Duodenal mucosa (tissue), 2 donors: ENCODE results near the gene KMT2B.

Source experiments
- H3K27ac ChIP-seq: one replicate; pipeline ENCODE4 v1.7.0; 2013; ENCODE audit warnings: low read depth, low read length
- H3K27me3 ChIP-seq, 2 donors: one replicate each; pipeline ENCODE4 v1.7.0; 2013; ENCODE audit warnings: low read length in 2 of 2, control low read depth in 1 of 2; ENCODE audit not compliant: insufficient read depth in 2 of 2, control insufficient read depth in 1 of 2
- H3K36me3 ChIP-seq, 2 donors: one replicate each; pipeline ENCODE4 v1.7.0; 2013; ENCODE audit warnings: low read length in 2 of 2, control low read depth in 1 of 2; ENCODE audit not compliant: insufficient read depth in 2 of 2, control insufficient read depth in 1 of 2
- H3K4me1 ChIP-seq, 2 donors: one replicate each; pipeline ENCODE4 v1.7.0; 2013; ENCODE audit warnings: low read length in 2 of 2, control low read depth in 1 of 2; ENCODE audit not compliant: insufficient read depth in 2 of 2, control insufficient read depth in 1 of 2
- H3K4me3 ChIP-seq, 2 donors: one replicate each; pipeline ENCODE4 v1.7.0; 2013; ENCODE audit warnings: low read length in 2 of 2, low read depth in 1 of 2
- H3K9ac ChIP-seq, 2 donors: one replicate each; pipeline ENCODE4 v1.7.0; 2013; ENCODE audit warnings: low read length in 2 of 2, low read depth in 1 of 2
- H3K9me3 ChIP-seq, 2 donors: one replicate each; pipeline ENCODE4 v1.7.0; 2013; ENCODE audit warnings: low read length in 2 of 2, control low read depth in 1 of 2; ENCODE audit not compliant: control insufficient read depth in 1 of 2

KMT2B gene

DNA sequence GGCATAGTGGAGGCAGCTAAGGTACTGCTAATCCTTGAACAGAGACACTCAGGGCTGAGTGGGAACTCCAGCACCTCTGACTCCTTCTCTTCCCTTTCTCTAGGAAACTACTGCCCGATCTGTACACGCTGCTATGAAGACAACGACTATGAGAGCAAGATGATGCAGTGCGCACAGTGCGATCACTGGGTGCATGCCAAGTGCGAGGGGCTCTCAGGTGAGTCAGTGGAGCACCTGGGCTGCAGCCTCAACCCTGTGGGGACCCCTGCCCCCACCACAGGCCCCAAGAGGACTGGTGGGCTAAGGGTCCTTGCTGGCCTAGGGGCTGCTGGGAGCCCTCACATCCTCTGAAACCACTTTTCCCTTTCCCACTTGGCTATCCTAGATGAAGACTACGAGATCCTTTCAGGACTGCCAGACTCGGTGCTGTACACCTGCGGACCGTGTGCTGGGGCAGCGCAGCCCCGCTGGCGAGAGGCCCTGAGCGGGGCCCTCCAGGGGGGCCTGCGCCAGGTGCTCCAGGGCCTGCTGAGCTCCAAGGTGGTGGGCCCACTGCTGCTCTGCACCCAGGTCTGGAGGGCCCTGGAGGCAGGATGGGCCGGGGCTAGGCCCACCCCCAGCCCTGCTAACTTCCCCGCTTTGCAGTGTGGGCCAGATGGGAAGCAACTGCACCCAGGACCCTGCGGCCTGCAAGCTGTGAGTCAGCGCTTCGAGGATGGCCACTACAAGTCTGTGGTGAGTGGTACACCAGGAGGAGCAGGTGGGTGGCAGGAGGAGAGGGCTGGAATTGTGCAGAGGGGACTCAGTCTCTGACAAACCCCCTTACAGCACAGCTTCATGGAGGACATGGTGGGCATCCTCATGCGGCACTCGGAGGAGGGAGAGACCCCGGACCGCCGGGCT, 9.5 kb downstream of the KMT2B start:
- Histone ChIP-seq H3K9ac (no peak overlapping the region), H3K36me3 (peaks cover 81 to 99% of the 10 kb centered on the region in 2 donors)

DNA sequence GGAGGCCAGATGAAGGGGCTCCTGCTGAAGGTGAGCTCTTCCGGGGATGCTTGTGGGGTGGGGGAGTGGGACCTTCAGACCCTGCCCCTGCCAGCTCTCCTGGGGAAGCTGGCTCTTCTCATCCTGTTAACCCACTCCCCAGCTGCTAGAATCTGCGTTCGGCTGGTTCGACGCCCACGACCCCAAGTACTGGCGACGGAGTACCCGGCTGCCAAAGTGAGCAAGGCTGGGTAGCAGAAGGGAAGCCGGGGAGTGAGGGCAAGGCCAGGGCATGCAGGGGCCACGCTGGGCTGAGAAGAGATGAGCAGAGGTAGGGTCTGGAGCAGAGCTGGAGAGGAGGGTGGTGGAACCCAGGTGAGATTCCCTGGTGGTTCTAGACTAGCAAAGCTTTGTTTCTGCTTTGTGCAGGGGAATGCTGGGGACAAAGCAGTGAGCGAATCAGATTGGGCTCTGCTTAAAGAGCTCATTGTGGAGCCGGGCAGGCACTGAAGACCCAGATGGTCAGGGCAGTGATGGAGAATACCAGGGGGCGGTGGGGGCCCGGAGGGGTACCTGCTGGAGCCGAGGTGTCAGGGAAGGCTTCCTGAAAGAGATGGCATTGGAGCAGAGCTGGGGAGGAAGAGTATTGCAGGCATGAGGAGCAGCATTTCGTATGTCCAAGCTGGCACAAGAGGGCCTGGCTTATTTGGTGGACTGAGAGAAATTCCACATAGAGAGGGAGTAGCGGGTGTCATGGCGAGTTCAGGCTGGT, 10.3 kb downstream of the KMT2B start:
- H3K9me3 ChIP-seq = no peaks in the 10 kb centered on the region
- H3K27me3 ChIP-seq = no peaks in the 10 kb centered on the region
- peaks cover 74 to 94% of the 10 kb centered on the region in 2 donors for H3K36me3 ChIP-seq
- H3K27ac ChIP-seq = no peak overlapping the region
- no peaks in the 10 kb centered on the region for H3K4me1 ChIP-seq
- no peak overlapping the region for H3K4me3 ChIP-seq
- H3K9ac ChIP-seq = no peak overlapping the region

More for the DNA sequence above, 9.5 kb downstream of the KMT2B start:
- Histone ChIP-seq H3K4me1 (no peaks in the 10 kb centered on the region), H3K4me3 (no peak overlapping the region), H3K9me3 (no peaks in the 10 kb centered on the region), H3K27ac (no peak overlapping the region), H3K27me3 (no peaks in the 10 kb centered on the region)

DNA sequence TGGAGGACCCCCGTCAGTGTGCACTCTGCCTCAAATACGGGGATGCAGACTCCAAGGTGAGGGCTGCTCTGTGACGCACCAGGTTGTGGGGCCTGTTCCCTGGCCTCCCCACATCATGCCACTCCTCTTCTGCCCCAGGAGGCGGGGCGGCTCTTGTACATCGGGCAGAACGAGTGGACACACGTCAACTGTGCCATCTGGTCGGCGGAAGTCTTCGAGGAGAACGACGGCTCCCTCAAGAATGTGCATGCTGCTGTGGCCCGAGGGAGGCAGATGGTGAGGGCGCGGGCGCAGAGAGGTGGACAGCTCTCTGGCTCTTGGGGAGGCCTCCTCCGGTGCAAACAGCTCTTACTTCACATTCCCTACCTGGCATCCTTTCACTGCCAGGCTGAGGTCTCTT, 11.2 kb downstream of the KMT2B start:
- Histone ChIP-seq H3K9me3 (no peaks in the 10 kb centered on the region), H3K36me3 (peaks cover 67 to 93% of the 10 kb centered on the region in 2 donors), H3K9ac (no peak overlapping the region), H3K4me1 (no peaks in the 10 kb centered on the region), H3K27ac (no peak overlapping the region), H3K4me3 (no peak overlapping the region), H3K27me3 (no peaks in the 10 kb centered on the region)

GRCh38 chr19:35729763-35730162, 12.0 kb downstream of the KMT2B start:
- Histone ChIP-seq H3K27me3 (no peaks in the 10 kb centered on the region), H3K4me3 (no peak overlapping the region), H3K9ac (no peak overlapping the region), H3K27ac (no peak overlapping the region), H3K4me1 (no peaks in the 10 kb centered on the region), H3K36me3 (peaks cover 65 to 93% of the 10 kb centered on the region in 2 donors), H3K9me3 (no peaks in the 10 kb centered on the region)

DNA sequence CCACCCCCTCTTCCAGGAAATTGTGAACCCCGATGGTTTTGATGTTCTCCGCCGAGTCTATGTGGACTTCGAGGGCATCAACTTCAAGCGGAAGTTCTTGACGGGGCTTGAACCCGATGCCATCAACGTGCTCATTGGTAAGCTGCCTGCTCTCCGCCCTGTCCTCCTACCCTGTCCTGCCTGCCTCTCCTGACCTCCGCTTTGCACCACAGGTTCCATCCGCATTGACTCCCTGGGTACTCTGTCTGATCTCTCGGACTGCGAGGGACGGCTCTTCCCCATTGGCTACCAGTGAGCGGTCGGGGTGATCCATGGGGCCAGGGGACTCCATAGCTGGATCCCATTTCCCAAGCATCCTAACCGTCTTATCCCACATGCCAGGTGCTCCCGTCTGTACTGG, 12.5 kb downstream of the KMT2B start:
- Histone ChIP-seq H3K36me3 (peaks cover 66 to 91% of the 10 kb centered on the region in 2 donors), H3K9me3 (no peaks in the 10 kb centered on the region), H3K27ac (no peak overlapping the region), H3K4me1 (no peaks in the 10 kb centered on the region), H3K9ac (no peak overlapping the region), H3K27me3 (no peaks in the 10 kb centered on the region), H3K4me3 (no peak overlapping the region)

DNA sequence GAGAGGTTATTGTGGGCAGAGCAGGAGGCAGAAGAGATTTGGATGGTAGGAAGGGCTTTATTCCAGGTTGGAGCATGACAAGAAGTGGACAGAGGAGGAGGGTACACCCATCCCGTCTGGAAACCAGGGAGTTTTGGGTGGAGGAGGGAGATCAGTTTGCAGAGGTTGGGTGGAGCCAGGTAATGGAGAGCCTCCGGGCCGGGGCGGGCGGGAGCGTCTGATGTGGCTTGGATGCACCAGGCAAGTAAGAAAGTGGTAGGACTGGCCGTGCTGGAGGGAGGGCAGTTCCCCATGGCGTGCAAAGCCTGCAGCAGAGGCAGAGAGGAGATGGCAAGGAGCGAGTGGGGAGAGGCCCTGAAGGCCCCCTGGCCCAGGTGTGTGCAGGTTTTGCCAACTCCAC, 13.6 kb downstream of the KMT2B start:
- no peaks in the 10 kb centered on the region for H3K27me3 ChIP-seq
- H3K4me3 ChIP-seq = no peak overlapping the region
- no peak overlapping the region for H3K9ac ChIP-seq
- peaks cover 60 to 89% of the 10 kb centered on the region in 2 donors for H3K36me3 ChIP-seq
- no peaks in the 10 kb centered on the region for H3K9me3 ChIP-seq
- H3K27ac ChIP-seq = no peak overlapping the region
- no peaks in the 10 kb centered on the region for H3K4me1 ChIP-seq

GRCh38 chr19:35731779-35732405, 14.1 kb downstream of the KMT2B start:
- H3K4me1 ChIP-seq = no peaks in the 10 kb centered on the region
- H3K36me3 ChIP-seq = peaks cover 62 to 90% of the 10 kb centered on the region in 2 donors
- H3K27me3 ChIP-seq = no peaks in the 10 kb centered on the region
- H3K9me3 ChIP-seq = no peaks in the 10 kb centered on the region
- no peak overlapping the region for H3K4me3 ChIP-seq
- no peak overlapping the region for H3K27ac ChIP-seq
- no peak overlapping the region for H3K9ac ChIP-seq

DNA sequence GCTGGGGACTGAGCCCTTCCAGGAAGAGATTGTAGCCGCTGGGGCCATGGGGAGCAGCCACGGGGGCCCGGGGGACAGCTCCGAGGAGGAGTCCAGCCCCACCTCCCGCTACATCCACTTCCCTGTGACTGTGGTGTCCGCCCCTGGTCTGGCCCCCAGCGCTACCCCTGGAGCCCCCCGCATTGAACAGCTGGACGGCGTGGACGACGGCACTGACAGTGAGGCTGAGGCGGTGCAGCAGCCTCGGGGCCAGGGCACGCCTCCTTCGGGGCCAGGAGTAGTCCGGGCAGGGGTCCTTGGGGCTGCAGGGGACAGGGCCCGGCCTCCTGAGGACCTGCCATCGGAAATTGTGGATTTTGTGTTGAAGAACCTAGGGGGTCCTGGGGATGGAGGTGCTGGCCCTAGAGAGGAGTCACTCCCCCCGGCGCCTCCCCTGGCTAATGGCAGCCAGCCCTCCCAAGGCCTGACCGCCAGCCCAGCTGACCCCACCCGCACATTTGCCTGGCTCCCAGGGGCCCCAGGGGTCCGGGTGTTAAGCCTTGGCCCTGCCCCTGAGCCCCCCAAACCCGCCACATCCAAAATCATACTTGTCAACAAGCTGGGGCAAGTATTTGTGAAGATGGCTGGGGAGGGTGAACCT, 14.9 kb downstream of the KMT2B start:
- H3K4me1 ChIP-seq = no peaks in the 10 kb centered on the region
- peaks cover 57 to 90% of the 10 kb centered on the region in 2 donors for H3K36me3 ChIP-seq
- no peaks in the 10 kb centered on the region for H3K27me3 ChIP-seq
- no peak overlapping the region for H3K27ac ChIP-seq
- no peaks in the 10 kb centered on the region for H3K9me3 ChIP-seq
- H3K4me3 ChIP-seq = no peak overlapping the region
- H3K9ac ChIP-seq = no peak overlapping the region

- no peak overlapping the region for H3K27ac ChIP-seq
- peaks cover 57 to 90% of the 10 kb centered on the region in 2 donors for H3K36me3 ChIP-seq
- H3K9ac ChIP-seq = no peak overlapping the region
- H3K27me3 ChIP-seq = no peaks in the 10 kb centered on the region
- no peaks in the 10 kb centered on the region for H3K4me1 ChIP-seq
- no peak overlapping the region for H3K4me3 ChIP-seq
- no peaks in the 10 kb centered on the region for H3K9me3 ChIP-seq
Measured at GRCh38 chr19:35733180-35734125, 15.7 kb downstream of the KMT2B start.
